K562 (cell line): ENCODE data around the gene TMEM242. TPM values are rescaled to one million over a fixed set of nuclear protein-coding genes. Genes with fewer than 3 reads are reported as not detected.

ENCODE experiments used
- ARHGAP35 ChIP-seq: fragments of 450-650 bp; IDR thresholded peaks from 2 replicates; pipeline ENCODE4 v1.6.1; 2018; ENCODE audit not compliant: partially characterized antibody
- ARID2 ChIP-seq: fragments of 450-650 bp; IDR thresholded peaks from 2 replicates; pipeline ENCODE4 v1.6.1; 2017; ENCODE audit warnings: antibody characterized with exemption, mild to moderate bottlenecking
- CXXC5 ChIP-seq: fragments of 250-450 bp; sonication (Bioruptor Pico); IDR thresholded peaks from 2 replicates; pipeline ENCODE4 v1.8.0; 2022; ENCODE audit warnings: inconsistent platforms, mild to moderate bottlenecking, moderate library complexity
- EHMT2 ChIP-seq: fragments of 450-650 bp; IDR thresholded peaks from 2 replicates; pipeline ENCODE4 v1.6.1; 2018; ENCODE audit warnings: antibody characterized with exemption
- HDAC1 ChIP-seq, 2 experiments: fragments of 450-650 bp; IDR thresholded peaks; 2 replicates each; pipeline ENCODE4 v1.6.1; 2016 to 2017; ENCODE audit warnings: inconsistent platforms in 1 of 2, mild to moderate bottlenecking in 1 of 2, moderate library complexity in 1 of 2
- ILK ChIP-seq: fragments of 450-650 bp; IDR thresholded peaks from 2 replicates; pipeline ENCODE4 v1.6.1; 2016; ENCODE audit warnings: missing genetic modification characterization, low read depth, mild to moderate bottlenecking, missing compliant biosample characterization, moderate library complexity, borderline replicate concordance
- MAFK ChIP-seq: IDR thresholded peaks from 2 replicates; pipeline ENCODE4 v1.6.1; 2011; ENCODE audit warnings: low read length, improper control_type of control experiment
- NBN ChIP-seq: fragments of 450-650 bp; IDR thresholded peaks from 2 replicates; pipeline ENCODE4 v1.6.1; 2016; ENCODE audit warnings: low read depth, mild to moderate bottlenecking
- NFIX ChIP-seq: fragments of 250-450 bp; sonication (Bioruptor Pico); IDR thresholded peaks from 2 replicates; pipeline ENCODE4 v1.4.0; 2020; ENCODE audit warnings: low read depth, mild to moderate bottlenecking, moderate library complexity
- NR2F6 ChIP-seq: fragments of 450-650 bp; formaldehyde crosslinking; IDR thresholded peaks from 2 replicates; pipeline ENCODE4 v1.4.0; 2020; ENCODE audit warnings: mild to moderate bottlenecking
- PRMT5 ChIP-seq: sonication (generic); formaldehyde crosslinking; IDR thresholded peaks from 2 replicates; pipeline ENCODE4 v1.5.0; 2020; ENCODE audit warnings: missing genetic modification reagents
- SMARCA5 ChIP-seq: fragments of 450-650 bp; IDR thresholded peaks from 2 replicates; pipeline ENCODE4 v1.6.1; 2016
- ZKSCAN8 ChIP-seq: fragments of 200-800 bp; sonication (Bioruptor generic); IDR thresholded peaks from 2 replicates; pipeline ENCODE4 v1.6.1; 2016; ENCODE audit warnings: missing genetic modification characterization, missing compliant biosample characterization
- ZSCAN32 ChIP-seq: fragments of 450-650 bp; formaldehyde crosslinking; IDR thresholded peaks from 2 replicates; pipeline ENCODE4 v1.4.0; 2020; ENCODE audit warnings: mild to moderate bottlenecking, moderate library complexity
- polyA plus RNA-seq, 8 experiments: library from polyadenylated mRNA; depleted of rRNA in 4 of 8; stranded (reverse) in 5 of 8; unstranded in 3 of 8; fragments of >200 nt; fragmentation: Nextera tagmentation in 2 of 8; fragmentation: Illumina TruSeq in 1 of 8; extraction: Ambion mirVana in 2 of 8; extraction: Trizol in 1 of 8; gene quantifications; 2 replicates each; pipeline versions ENCODE4 v1.2.1 to v1.2.3, GENCODE V29; 2011 to 2014; ENCODE audit warnings: inconsistent platforms in 1 of 8, missing spikeins in 1 of 8
- total RNA-seq, 7 experiments: library from RNA; depleted of rRNA in 6 of 7; stranded (reverse); fragments of >200 nt in 6 of 7; fragmentation: Illumina TruSeq in 2 of 7; extraction: Trizol in 2 of 7; gene quantifications; 2 replicates each; pipeline versions ENCODE4 v1.2.1 to v1.2.3, GENCODE V29; 2011 to 2021; ENCODE audit warnings: low replicate concordance in 1 of 7
- TF ChIP-seq, protein P1 (sequence below), 2 experiments: fragments of 450-650 bp; IDR thresholded peaks; 2 replicates each; pipeline ENCODE4 v1.6.1; 2016
- TF ChIP-seq, protein P2 (sequence below): IDR thresholded peaks from 2 replicates; pipeline ENCODE4 v1.6.1; 2011; ENCODE audit warnings: borderline replicate concordance, low read depth, mild to moderate bottlenecking, moderate library complexity, low read length; ENCODE audit not compliant: insufficient read depth, poor library complexity, severe bottlenecking
- TF ChIP-seq, protein P3 (sequence below): fragments of 250-450 bp; sonication (Bioruptor Pico); IDR thresholded peaks from 2 replicates; pipeline ENCODE4 v1.5.0; 2021; ENCODE audit warnings: mild to moderate bottlenecking, moderate library complexity
- TF ChIP-seq, protein P4 (sequence below): fragments of 450-650 bp; formaldehyde crosslinking; IDR thresholded peaks from 2 replicates; pipeline ENCODE4 v1.4.0; 2022; ENCODE audit warnings: missing genetic modification characterization

TMEM242 gene
- total and polyA plus RNA-seq, 9 of the 15 experiments (the other 6 are each of a cell fraction or from before 2014, with no cell fraction given): 9.5 to 35.3 (median 16.5) TPM

DNA sequence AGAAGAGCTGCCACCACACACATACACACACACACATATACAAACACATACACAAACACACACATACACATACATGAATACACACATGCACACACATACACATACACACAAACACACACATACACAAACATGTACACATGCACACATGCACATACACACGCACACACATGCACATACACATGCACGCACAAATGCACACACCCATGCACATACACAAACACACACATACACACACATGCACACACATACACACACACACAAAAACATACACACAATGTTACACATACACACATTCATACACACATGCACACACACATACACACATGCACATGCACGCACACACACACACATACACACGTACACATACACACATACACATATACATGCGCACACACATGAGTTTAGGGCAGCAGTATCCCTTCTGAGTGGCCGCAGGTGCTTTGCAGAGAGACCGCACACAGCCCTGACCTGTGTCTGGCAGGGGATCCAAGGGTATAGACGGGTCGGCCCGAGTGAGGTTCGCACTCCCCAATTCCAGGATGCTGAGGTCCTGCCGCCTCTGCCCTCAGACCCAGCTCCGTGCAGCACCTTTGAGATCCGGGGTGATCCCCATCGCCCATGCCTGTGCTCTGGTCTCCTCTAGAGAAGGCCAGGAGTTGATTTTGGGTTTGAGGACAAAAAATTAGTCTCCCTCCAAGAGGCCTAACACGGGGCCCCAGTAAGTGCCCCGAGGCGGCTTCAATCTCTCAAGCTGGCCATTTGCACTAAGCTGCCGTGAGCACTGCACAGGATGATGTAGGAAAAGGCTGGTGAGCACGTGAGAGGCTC is 56.8 kb downstream of the TMEM242 start (continued):
- TF ChIP-seq HDAC1 (IDR thresholded peaks at IDR 0.05): peak in 1 of 2 experiments; percentile 36; a peak in 1 of 4 replicates
- TF ChIP-seq SMARCA5: peak; percentile 44; the same call in 1 of the 2 replicates
- 0 out of 2 replicates have a peak, but pooled peaks have one; percentile 25 for TF ChIP-seq ARID2
- TF ChIP-seq NR2F6 (CRISPR knock-in tag): no peak
- TF ChIP-seq, protein P1, sequence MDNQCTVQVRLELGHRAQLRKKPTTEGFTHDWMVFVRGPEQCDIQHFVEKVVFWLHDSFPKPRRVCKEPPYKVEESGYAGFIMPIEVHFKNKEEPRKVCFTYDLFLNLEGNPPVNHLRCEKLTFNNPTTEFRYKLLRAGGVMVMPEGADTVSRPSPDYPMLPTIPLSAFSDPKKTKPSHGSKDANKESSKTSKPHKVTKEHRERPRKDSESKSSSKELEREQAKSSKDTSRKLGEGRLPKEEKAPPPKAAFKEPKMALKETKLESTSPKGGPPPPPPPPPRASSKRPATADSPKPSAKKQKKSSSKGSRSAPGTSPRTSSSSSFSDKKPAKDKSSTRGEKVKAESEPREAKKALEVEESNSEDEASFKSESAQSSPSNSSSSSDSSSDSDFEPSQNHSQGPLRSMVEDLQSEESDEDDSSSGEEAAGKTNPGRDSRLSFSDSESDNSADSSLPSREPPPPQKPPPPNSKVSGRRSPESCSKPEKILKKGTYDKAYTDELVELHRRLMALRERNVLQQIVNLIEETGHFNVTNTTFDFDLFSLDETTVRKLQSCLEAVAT (IDR thresholded peaks at IDR 0.05): 0 out of 4 replicates have a peak, but pooled peaks of 1 of the 2 experiments have one; percentile 25
- TF ChIP-seq EHMT2: 0 out of 2 replicates have a peak, but pooled peaks have one; percentile 15
- TF ChIP-seq PRMT5 (CRISPR knock-in tag): no peak
- TF ChIP-seq ZSCAN32 (CRISPR knock-in tag): no peak
- TF ChIP-seq, protein P2, sequence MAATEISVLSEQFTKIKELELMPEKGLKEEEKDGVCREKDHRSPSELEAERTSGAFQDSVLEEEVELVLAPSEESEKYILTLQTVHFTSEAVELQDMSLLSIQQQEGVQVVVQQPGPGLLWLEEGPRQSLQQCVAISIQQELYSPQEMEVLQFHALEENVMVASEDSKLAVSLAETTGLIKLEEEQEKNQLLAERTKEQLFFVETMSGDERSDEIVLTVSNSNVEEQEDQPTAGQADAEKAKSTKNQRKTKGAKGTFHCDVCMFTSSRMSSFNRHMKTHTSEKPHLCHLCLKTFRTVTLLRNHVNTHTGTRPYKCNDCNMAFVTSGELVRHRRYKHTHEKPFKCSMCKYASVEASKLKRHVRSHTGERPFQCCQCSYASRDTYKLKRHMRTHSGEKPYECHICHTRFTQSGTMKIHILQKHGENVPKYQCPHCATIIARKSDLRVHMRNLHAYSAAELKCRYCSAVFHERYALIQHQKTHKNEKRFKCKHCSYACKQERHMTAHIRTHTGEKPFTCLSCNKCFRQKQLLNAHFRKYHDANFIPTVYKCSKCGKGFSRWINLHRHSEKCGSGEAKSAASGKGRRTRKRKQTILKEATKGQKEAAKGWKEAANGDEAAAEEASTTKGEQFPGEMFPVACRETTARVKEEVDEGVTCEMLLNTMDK: no peak
- TF ChIP-seq ARHGAP35: peak; percentile 64
- no peak for TF ChIP-seq NBN
- no peak for TF ChIP-seq NFIX (CRISPR knock-in tag)
- TF ChIP-seq, protein P3, sequence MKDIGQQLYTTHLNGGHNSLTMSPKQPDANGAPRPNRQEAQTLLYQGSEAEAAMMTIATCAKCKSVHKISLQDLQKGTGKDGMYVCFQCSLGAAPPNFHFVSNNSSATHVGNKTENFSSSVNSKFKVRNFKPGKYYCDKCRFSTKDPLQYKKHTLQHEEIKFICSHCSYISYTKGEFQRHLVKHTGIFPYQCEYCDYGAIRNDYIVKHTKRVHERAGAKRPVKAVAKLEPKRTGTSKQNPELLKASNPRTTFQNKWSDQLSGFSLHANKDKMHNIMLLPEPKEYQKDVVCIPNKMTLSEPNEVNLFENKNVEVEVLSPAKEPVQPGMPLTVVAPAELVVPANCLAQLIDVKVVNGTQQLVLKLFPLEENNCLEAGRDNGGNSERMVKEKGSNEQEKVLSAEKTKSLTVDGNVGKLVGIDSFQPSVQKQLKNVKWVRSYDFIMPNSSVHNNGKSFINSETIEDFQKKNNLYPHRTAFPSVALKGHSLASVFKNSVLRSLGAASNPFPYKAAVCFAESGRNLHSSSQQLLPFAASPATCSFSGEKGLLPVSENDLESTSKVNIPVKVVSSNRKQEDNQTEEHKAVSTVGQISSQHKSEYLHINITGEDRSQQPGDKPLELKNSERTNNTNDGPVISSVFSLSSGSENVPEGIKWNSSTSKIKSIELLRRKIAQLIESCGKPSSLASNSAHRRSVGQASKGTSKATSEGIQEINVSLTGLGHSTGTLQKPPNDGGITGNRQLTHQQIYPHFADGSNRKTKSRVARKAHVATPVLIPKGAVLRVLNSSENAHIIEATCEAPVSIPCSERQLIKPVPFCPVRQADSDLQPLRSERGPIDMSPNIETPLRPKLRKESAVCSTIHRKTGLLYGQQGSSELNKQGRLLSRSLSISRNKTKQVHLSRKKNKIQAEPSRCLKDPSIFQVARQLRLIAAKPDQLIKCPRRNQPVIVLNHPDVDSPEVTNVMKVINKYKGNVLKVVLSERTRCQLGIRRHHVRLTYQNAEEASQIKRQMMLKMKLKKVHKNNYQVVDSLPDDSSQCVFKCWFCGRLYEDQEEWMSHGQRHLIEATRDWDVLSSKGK (CRISPR knock-in tag): no peak
- no peak for TF ChIP-seq ILK (tag)
- TF ChIP-seq ZKSCAN8 (CRISPR knock-in tag): no peak
- no peak for TF ChIP-seq CXXC5 (CRISPR knock-in tag)
- TF ChIP-seq, protein P4, sequence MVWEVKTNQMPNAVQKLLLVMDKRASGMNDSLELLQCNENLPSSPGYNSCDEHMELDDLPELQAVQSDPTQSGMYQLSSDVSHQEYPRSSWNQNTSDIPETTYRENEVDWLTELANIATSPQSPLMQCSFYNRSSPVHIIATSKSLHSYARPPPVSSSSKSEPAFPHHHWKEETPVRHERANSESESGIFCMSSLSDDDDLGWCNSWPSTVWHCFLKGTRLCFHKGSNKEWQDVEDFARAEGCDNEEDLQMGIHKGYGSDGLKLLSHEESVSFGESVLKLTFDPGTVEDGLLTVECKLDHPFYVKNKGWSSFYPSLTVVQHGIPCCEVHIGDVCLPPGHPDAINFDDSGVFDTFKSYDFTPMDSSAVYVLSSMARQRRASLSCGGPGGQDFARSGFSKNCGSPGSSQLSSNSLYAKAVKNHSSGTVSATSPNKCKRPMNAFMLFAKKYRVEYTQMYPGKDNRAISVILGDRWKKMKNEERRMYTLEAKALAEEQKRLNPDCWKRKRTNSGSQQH (CRISPR knock-in tag): peak; percentile 88; the same call in 1 of the 2 replicates
- no peak for TF ChIP-seq MAFK
